H1 (cell line): Measurements from ENCODE around the gene KHDC4. TPM values are rescaled to one million over a fixed set of nuclear protein-coding genes. Genes with fewer than 3 reads are reported as not detected.

Source experiments
- CTCF ChIA-PET: fragments of 300-600 bp; sonication (Branson Sonifier 250); formaldehyde crosslinking; loops from one replicate; lab custom pipeline; 2021; ENCODE audit not compliant: partially characterized antibody; lab: Charles Lee
- POLR2A ChIA-PET: fragments of 300-600 bp; sonication (Branson Sonifier 250); formaldehyde crosslinking; loops from one replicate; lab custom pipeline; 2021; ENCODE audit warnings: inconsistent platforms; ENCODE audit not compliant: partially characterized antibody; lab: Charles Lee
- DNase-seq, 2 experiments: peaks; one replicate each; pipeline versions ENCODE4 v3.0.0 to v3.0.0-alpha.2; 2010 to 2022; ENCODE audit warnings: low spot score in 2 of 2, low read depth in 1 of 2, mixed read lengths in 1 of 2
- FAIRE-seq: peaks from 2 replicates; lab custom pipeline; 2011; peaks lifted over from hg19 to GRCh38; lab: Jason Lieb, UNC
- H2AFZ ChIP-seq: 2 replicates; pipeline ENCODE4 v1.8.1; 2012; ENCODE audit warnings: low read length, inconsistent platforms
- H2AK5ac ChIP-seq: 2 replicates; pipeline ENCODE4 v1.6.1; 2013; ENCODE audit warnings: low read depth, low read length
- H2BK120ac ChIP-seq: replicated peaks from 2 replicates; pipeline ENCODE3; 2013; ENCODE audit warnings: low read depth, low read length, inconsistent platforms
- H2BK12ac ChIP-seq: 2 replicates; pipeline ENCODE4 v1.6.1; 2013; ENCODE audit warnings: low read depth, low read length
- H2BK15ac ChIP-seq: 2 replicates; pipeline ENCODE4 v1.6.1; 2013; ENCODE audit warnings: low read length
- H2BK20ac ChIP-seq: 2 replicates; pipeline ENCODE4 v1.6.1; 2013; ENCODE audit warnings: low read length
- H2BK5ac ChIP-seq: 2 replicates; pipeline ENCODE4 v1.6.1; 2013; ENCODE audit warnings: low read depth, low read length
- H3K14ac ChIP-seq: 2 replicates; pipeline ENCODE4 v1.6.1; 2013; ENCODE audit warnings: inconsistent platforms; ENCODE audit not compliant: insufficient read length
- H3K18ac ChIP-seq: 2 replicates; pipeline ENCODE4 v1.6.1; 2013; ENCODE audit warnings: low read length; ENCODE audit errors: extremely low read depth
- H3K23ac ChIP-seq: 2 replicates; pipeline ENCODE4 v1.6.1; 2013; ENCODE audit warnings: inconsistent platforms; ENCODE audit not compliant: insufficient read length
- H3K23me2 ChIP-seq: 2 replicates; pipeline ENCODE4 v1.6.1; 2013; ENCODE audit warnings: low read depth, low read length
- H3K27ac ChIP-seq: 2 replicates; pipeline ENCODE4 v1.6.1; 2011; ENCODE audit warnings: low read depth, low read length, inconsistent platforms
- H3K27me3 ChIP-seq, 4 experiments: replicated peaks in 1 of 4; 1 replicate in 1 of 4; 2 replicates in 3 of 4; pipeline versions ENCODE4 v1.6.1 to v1.8.1; 2011 to 2013; ENCODE audit warnings: low read length in 3 of 4, mild to moderate bottlenecking in 3 of 4, inconsistent platforms in 2 of 4, mixed read lengths in 2 of 4, moderate library complexity in 1 of 4; ENCODE audit not compliant: control insufficient read depth in 3 of 4, insufficient read depth in 3 of 4; ENCODE audit errors: extremely low read depth in 1 of 4
- H3K36me3 ChIP-seq, 4 experiments: 2 replicates each; pipeline versions ENCODE4 v1.6.1 to v1.8.1; 2011 to 2013; ENCODE audit warnings: mild to moderate bottlenecking in 4 of 4, low read length in 3 of 4, moderate library complexity in 2 of 4, control low read depth in 1 of 4, inconsistent platforms in 1 of 4; ENCODE audit not compliant: insufficient read depth in 4 of 4, control insufficient read depth in 2 of 4
- H3K4ac ChIP-seq: replicated peaks from 2 replicates; pipeline ENCODE3; 2013; ENCODE audit warnings: low read length, low read depth, mixed read lengths, inconsistent platforms; ENCODE audit not compliant: insufficient read length
- H3K4me1 ChIP-seq, 4 experiments: replicated peaks in 1 of 4; 1 replicate in 1 of 4; 2 replicates in 3 of 4; pipeline versions ENCODE4 v1.6.1 to v1.8.1; 2011 to 2013; ENCODE audit warnings: low read length in 3 of 4, inconsistent platforms in 2 of 4, mixed read lengths in 1 of 4; ENCODE audit not compliant: insufficient read depth in 4 of 4, control insufficient read depth in 3 of 4
- H3K4me2 ChIP-seq, 2 experiments: 2 replicates each; pipeline versions ENCODE4 v1.6.1 to v1.8.1; 2011 to 2013; ENCODE audit warnings: low read depth in 2 of 2, low read length in 2 of 2, control low read depth in 1 of 2, inconsistent platforms in 1 of 2, mild to moderate bottlenecking in 1 of 2; ENCODE audit not compliant: insufficient read depth in 1 of 2
- H3K4me3 ChIP-seq, 4 experiments: fragments of 200-600, 300-600 bp in 1 of 4; sonication (generic), shearing (Covaris generic), sonication (Bioruptor Twin) in 1 of 4; 2 replicates each; pipeline versions ENCODE4 v1.5.1 to v1.8.1; 2011 to 2016; ENCODE audit warnings: low read length in 4 of 4, low read depth in 3 of 4, control low read depth in 2 of 4, inconsistent platforms in 2 of 4, mild to moderate bottlenecking in 2 of 4, mixed read lengths in 1 of 4, moderate library complexity in 1 of 4; ENCODE audit not compliant: insufficient read depth in 2 of 4; ENCODE audit errors: extremely low read depth in 1 of 4
- H3K56ac ChIP-seq: replicated peaks from 2 replicates; pipeline ENCODE3; 2013; ENCODE audit warnings: low read depth, mild to moderate bottlenecking, mixed read lengths, low read length, inconsistent platforms; ENCODE audit not compliant: insufficient read length
- H3K79me1 ChIP-seq: 2 replicates; pipeline ENCODE4 v1.6.1; 2013; ENCODE audit warnings: low read depth, low read length, control low read depth
- H3K79me2 ChIP-seq, 2 experiments: 2 replicates each; pipeline versions ENCODE4 v1.6.1 to v1.8.1; 2012 to 2013; ENCODE audit warnings: low read length in 2 of 2, mild to moderate bottlenecking in 2 of 2, inconsistent platforms in 1 of 2; ENCODE audit not compliant: insufficient read depth in 2 of 2, control insufficient read depth in 1 of 2
- H3K9ac ChIP-seq, 4 experiments: replicated peaks in 1 of 4; 1 replicate in 1 of 4; 2 replicates in 3 of 4; pipeline versions ENCODE4 v1.6.1 to v1.8.1; 2011 to 2013; ENCODE audit warnings: low read depth in 3 of 4, low read length in 3 of 4, control low read depth in 2 of 4, mild to moderate bottlenecking in 2 of 4, moderate library complexity in 2 of 4, inconsistent platforms in 1 of 4; ENCODE audit errors: extremely low read depth in 1 of 4
- H3K9me3 ChIP-seq, 2 experiments: 2 replicates each; pipeline versions ENCODE4 v1.6.1 to v1.8.1; 2012 to 2013; ENCODE audit warnings: mild to moderate bottlenecking in 2 of 2, moderate library complexity in 2 of 2, control low read depth in 1 of 2, inconsistent platforms in 1 of 2, low read depth in 1 of 2, low read length in 1 of 2, mixed read lengths in 1 of 2; ENCODE audit not compliant: insufficient read depth in 2 of 2
- H4K20me1 ChIP-seq, 2 experiments: replicated peaks in 1 of 2; 2 replicates each; pipeline versions ENCODE3 to v1.8.1; 2011 to 2013; ENCODE audit warnings: inconsistent platforms in 2 of 2, low read length in 2 of 2, mild to moderate bottlenecking in 1 of 2; ENCODE audit not compliant: insufficient read depth in 2 of 2, control insufficient read depth in 1 of 2
- H4K5ac ChIP-seq: 2 replicates; pipeline ENCODE4 v1.6.1; 2013; ENCODE audit warnings: low read length, low read depth, mixed read lengths, inconsistent platforms; ENCODE audit not compliant: insufficient read length
- H4K8ac ChIP-seq: 2 replicates; pipeline ENCODE4 v1.8.0; 2013; ENCODE audit warnings: mild to moderate bottlenecking, moderate library complexity, low read length, inconsistent platforms; ENCODE audit not compliant: insufficient read depth; ENCODE audit errors: extremely low read depth
- H4K91ac ChIP-seq: replicated peaks from 2 replicates; pipeline ENCODE3; 2013; ENCODE audit warnings: low read length, mixed read lengths, inconsistent platforms; ENCODE audit not compliant: insufficient read length
- CBX8 ChIP-seq: fragments of 300-800, 300-1000 bp; sonication (generic); IDR thresholded peaks from 2 replicates; pipeline ENCODE4 v1.7.1; 2016; ENCODE audit warnings: low read depth, low read length, borderline replicate concordance
- CEBPB ChIP-seq: IDR thresholded peaks from 2 replicates; pipeline ENCODE4 v1.6.1; 2012; ENCODE audit warnings: low read depth, low read length
- CREB1 ChIP-seq: IDR thresholded peaks from 2 replicates; pipeline ENCODE4 v1.6.1; 2012; ENCODE audit warnings: inconsistent platforms
- HDAC2 ChIP-seq, 2 experiments: fragments of 300-600 bp in 1 of 2; sonication (generic) in 1 of 2; IDR thresholded peaks; 2 replicates each; pipeline ENCODE4 v1.6.1; 2011 to 2012; ENCODE audit warnings: low read depth in 2 of 2, low read length in 2 of 2, mild to moderate bottlenecking in 2 of 2, moderate library complexity in 2 of 2, borderline replicate concordance in 1 of 2, inconsistent platforms in 1 of 2
- KDM5A ChIP-seq: fragments of 200-600 bp; IDR thresholded peaks from 2 replicates; pipeline ENCODE4 v1.7.1; 2012; ENCODE audit warnings: mild to moderate bottlenecking, low read length, inconsistent platforms, mixed read lengths
- RBBP5 ChIP-seq: IDR thresholded peaks from 2 replicates; pipeline ENCODE4 v1.7.1; 2012; ENCODE audit warnings: low read depth, mild to moderate bottlenecking, inconsistent platforms, low read length, moderate library complexity, borderline replicate concordance
- RFX5 ChIP-seq: IDR thresholded peaks from 2 replicates; pipeline ENCODE4 v1.6.1; 2011; ENCODE audit warnings: low read depth, low read length, improper control_type of control experiment, borderline replicate concordance
- SAP30 ChIP-seq: fragments of 300-600 bp; sonication (generic); IDR thresholded peaks from 2 replicates; pipeline ENCODE4 v1.7.1; 2012; ENCODE audit warnings: low read length, moderate library complexity, mild to moderate bottlenecking, inconsistent platforms; ENCODE audit not compliant: insufficient read depth, insufficient replicate concordance
- SIRT6 ChIP-seq: IDR thresholded peaks from one replicate; pipeline ENCODE4 v1.7.1; 2012; ENCODE audit warnings: low read length, inconsistent platforms
- SP4 ChIP-seq: IDR thresholded peaks from 2 replicates; pipeline ENCODE4 v1.6.1; 2012; ENCODE audit warnings: low read length, inconsistent platforms
- TAF1 ChIP-seq: IDR thresholded peaks from 2 replicates; pipeline ENCODE4 v1.6.1; 2011; ENCODE audit warnings: mild to moderate bottlenecking, low read depth, low read length
- WGBS, 2 experiments: shearing (Covaris generic) in 1 of 2; methylation state at CpG; one replicate each; pipeline versions ENCODE4 v1.1.6 to v1.1.7; 2013 to 2015; ENCODE audit warnings: low lambda C conversion rate in 2 of 2, mixed read lengths in 2 of 2, inconsistent platforms in 1 of 2, low coverage in 1 of 2, missing lambda C conversion rate in 1 of 2; ENCODE audit not compliant: insufficient replicate concordance in 2 of 2, insufficient coverage in 1 of 2, insufficient read length in 1 of 2; ENCODE audit errors: extremely low coverage in 1 of 2, missing lambda C conversion rate in 1 of 2; 5-methylcytosine and 5-hydroxymethylcytosine counted together
- polyA plus RNA-seq, 7 experiments: library from polyadenylated mRNA; depleted of rRNA in 3 of 7; stranded (reverse) in 5 of 7; unstranded in 2 of 7; fragments of >200 nt in 5 of 7; fragments of 200-250 nt in 2 of 7; gene quantifications; 1 replicate in 5 of 7; 2 replicates in 1 of 7; 4 replicates in 1 of 7; pipeline versions ENCODE4 v1.2.1 to v1.2.3, GENCODE V29; 2011 to 2013; ENCODE audit warnings: missing spikeins in 2 of 7, mixed read lengths in 2 of 7
- total RNA-seq: library from RNA; stranded (reverse); fragmentation: NEBNext Ultra II Directional; extraction: Animal tissue kit (Norgen Biotek cat#: 25700); gene quantifications from 2 replicates; pipeline ENCODE4 v1.2.1, GENCODE V29; 2021
- TF ChIP-seq, protein P1 (sequence below), 3 experiments: IDR thresholded peaks; 1 replicate in 2 of 3; 2 replicates in 1 of 3; pipeline versions ENCODE4 v1.5.1 to v1.6.1; 2011; ENCODE audit warnings: low read length in 3 of 3, mild to moderate bottlenecking in 3 of 3, inconsistent platforms in 2 of 3, low read depth in 1 of 3, moderate library complexity in 1 of 3; ENCODE audit not compliant: insufficient read depth in 1 of 3; ENCODE audit errors: control extremely low read depth in 1 of 3

The KHDC4 gene
- total and polyA plus RNA-seq, 2 of the 8 experiments (the other 6 are each of a cell fraction or from before 2014, with no cell fraction given) = 56.6 to 81.1 TPM

DNA sequence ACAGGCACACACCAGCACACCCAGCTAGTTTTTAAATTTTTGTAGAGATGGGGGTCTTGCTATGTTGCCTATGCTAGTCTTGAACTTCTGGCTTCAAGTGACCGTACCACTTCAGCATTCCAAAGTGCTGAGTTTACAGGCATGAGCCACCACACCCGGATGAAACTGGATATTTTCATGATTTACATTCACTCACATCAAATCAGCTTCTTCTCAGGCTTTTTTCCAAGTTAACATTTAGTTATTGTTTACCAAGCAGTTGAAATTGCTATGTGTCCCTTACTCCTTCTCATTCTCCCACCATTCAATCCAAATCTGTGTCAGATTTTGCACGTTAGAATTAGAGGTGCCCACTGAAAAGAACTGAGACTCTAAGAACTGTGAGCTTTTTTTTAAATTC lies 41.4 kb downstream of the KHDC4 start:
- no peak for DNase-seq
- H3K14ac ChIP-seq = no peak overlapping the region
- H3K9me3 ChIP-seq = no peaks in the 10 kb centered on the region
- no peak overlapping the region for H3K23ac ChIP-seq
- H2AFZ ChIP-seq = no peak overlapping the region
- H2BK120ac ChIP-seq = no peak overlapping the region
- H3K4me2 ChIP-seq = no peak overlapping the region
- CTCF ChIA-PET = interaction anchor here (0.5 kb wide), 1 partner anchor 333 kb away, joined by 3 read pairs; no protein-coding TSS in a partner anchor
- no peak overlapping the region for H2BK5ac ChIP-seq
- H3K79me1 ChIP-seq = no peaks in the 10 kb centered on the region
- no peak overlapping the region for H3K56ac ChIP-seq
- H2BK20ac ChIP-seq = no peak overlapping the region
- H3K27ac ChIP-seq = no peak overlapping the region
- H2BK12ac ChIP-seq = no peak overlapping the region
- no peak overlapping the region for H3K4me3 ChIP-seq
- POLR2A ChIA-PET = interaction anchor here (1.0 to 3.0 kb wide), 5 partner anchors 10 to 36 kb away, joined by 3 to 10 read pairs (median 4); partner anchors contain the start of genes GON4L and RIT1
- H3K18ac ChIP-seq = no peak overlapping the region
- H3K27me3 ChIP-seq = no peaks in the 10 kb centered on the region
- H4K5ac ChIP-seq = no peak overlapping the region
- TF ChIP-seq HDAC2 (IDR thresholded peaks at IDR 0.05; ENCODE audit: borderline replicate concordance in 1 of 2, low read depth in 2 of 2, low read length in 2 of 2) (no peak), CEBPB (no peak), TAF1 (no peak), RBBP5 (no peak), RFX5 (no peak), SAP30 (no peak), CBX8 (no peak), CREB1 (no peak), SIRT6 (no peak), SP4 (no peak), KDM5A (no peak)
- TF ChIP-seq, protein P1, sequence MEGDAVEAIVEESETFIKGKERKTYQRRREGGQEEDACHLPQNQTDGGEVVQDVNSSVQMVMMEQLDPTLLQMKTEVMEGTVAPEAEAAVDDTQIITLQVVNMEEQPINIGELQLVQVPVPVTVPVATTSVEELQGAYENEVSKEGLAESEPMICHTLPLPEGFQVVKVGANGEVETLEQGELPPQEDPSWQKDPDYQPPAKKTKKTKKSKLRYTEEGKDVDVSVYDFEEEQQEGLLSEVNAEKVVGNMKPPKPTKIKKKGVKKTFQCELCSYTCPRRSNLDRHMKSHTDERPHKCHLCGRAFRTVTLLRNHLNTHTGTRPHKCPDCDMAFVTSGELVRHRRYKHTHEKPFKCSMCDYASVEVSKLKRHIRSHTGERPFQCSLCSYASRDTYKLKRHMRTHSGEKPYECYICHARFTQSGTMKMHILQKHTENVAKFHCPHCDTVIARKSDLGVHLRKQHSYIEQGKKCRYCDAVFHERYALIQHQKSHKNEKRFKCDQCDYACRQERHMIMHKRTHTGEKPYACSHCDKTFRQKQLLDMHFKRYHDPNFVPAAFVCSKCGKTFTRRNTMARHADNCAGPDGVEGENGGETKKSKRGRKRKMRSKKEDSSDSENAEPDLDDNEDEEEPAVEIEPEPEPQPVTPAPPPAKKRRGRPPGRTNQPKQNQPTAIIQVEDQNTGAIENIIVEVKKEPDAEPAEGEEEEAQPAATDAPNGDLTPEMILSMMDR (IDR thresholded peaks at IDR 0.05; ENCODE audit: control extremely low read depth in 1 of 3, insufficient read depth in 1 of 3, low read depth in 1 of 3, low read length in 3 of 3) = no peak
- no peaks in the 10 kb centered on the region for H3K23me2 ChIP-seq
- H3K9ac ChIP-seq = no peak overlapping the region
- H3K4ac ChIP-seq = no peak overlapping the region
- no peak for FAIRE-seq
- WGBS, 2 experiments = 84% methylated on average over 3 of the region's 3 CpGs; no CpG with 5 or more reads in 1 of the 2 experiments
- no peak overlapping the region for H4K8ac ChIP-seq
- no peak overlapping the region for H2BK15ac ChIP-seq
- no peaks in the 10 kb centered on the region for H4K20me1 ChIP-seq
- H3K36me3 ChIP-seq = peaks cover 0 to 5% (median 2%) of the 10 kb centered on the region in 4 experiments; a peak in 4 of 8 replicates
- 0 out of 2 replicates have a peak overlapping the region, but pooled peaks have one; percentile 20 for H2AK5ac ChIP-seq
- H4K91ac ChIP-seq = no peak overlapping the region
- no peaks in the 10 kb centered on the region for H3K79me2 ChIP-seq
- H3K4me1 ChIP-seq = no peaks in the 10 kb centered on the region
